Osteoblast (primary cell): Measurements from ENCODE around the gene GNAT3. TPM values are rescaled to one million over a fixed set of nuclear protein-coding genes. Genes with fewer than 3 reads are reported as not detected.

Source experiments
- DNase-seq: peaks from one replicate; pipeline ENCODE4 v3.0.0; 2011; ENCODE audit warnings: low spot score, mixed read lengths; ENCODE audit not compliant: insufficient read length; ENCODE audit errors: missing footprints
- H2AFZ ChIP-seq: 2 replicates; pipeline ENCODE4 v1.6.0; 2011; ENCODE audit warnings: mild to moderate bottlenecking, low read length
- H3K27ac ChIP-seq: 2 replicates; pipeline ENCODE4 v1.5.1; 2011; ENCODE audit warnings: mild to moderate bottlenecking, low read depth, low read length, moderate library complexity
- H3K27me3 ChIP-seq: 2 replicates; pipeline ENCODE4 v1.6.0; 2012; ENCODE audit warnings: mild to moderate bottlenecking, control low read depth, inconsistent platforms, low read length, moderate library complexity; ENCODE audit not compliant: insufficient read depth
- H3K36me3 ChIP-seq: 2 replicates; pipeline ENCODE4 v1.5.1; 2011; ENCODE audit warnings: mild to moderate bottlenecking, low read length, control low read depth, moderate library complexity; ENCODE audit not compliant: insufficient read depth
- H3K4me1 ChIP-seq: 2 replicates; pipeline ENCODE4 v1.5.1; 2011; ENCODE audit warnings: mild to moderate bottlenecking, low read length, control low read depth, moderate library complexity; ENCODE audit not compliant: insufficient read depth
- H3K4me2 ChIP-seq: 2 replicates; pipeline ENCODE4 v1.6.0; 2011; ENCODE audit warnings: mild to moderate bottlenecking, low read length; ENCODE audit not compliant: insufficient read depth
- H3K4me3 ChIP-seq: fragments of 200-600 bp; sonication (generic); 3 replicates; pipeline ENCODE4 v1.5.1; 2012; ENCODE audit warnings: mild to moderate bottlenecking, low read length, inconsistent platforms; ENCODE audit not compliant: insufficient read depth
- H3K79me2 ChIP-seq: 2 replicates; pipeline ENCODE4 v1.6.0; 2012; ENCODE audit warnings: mild to moderate bottlenecking, low read length, control low read depth, inconsistent platforms; ENCODE audit not compliant: insufficient read depth
- H3K9me3 ChIP-seq: 2 replicates; pipeline ENCODE4 v1.5.1; 2011; ENCODE audit warnings: low read depth, low read length, control low read depth
- H4K20me1 ChIP-seq: 2 replicates; pipeline ENCODE4 v1.6.0; 2012; ENCODE audit warnings: mild to moderate bottlenecking, low read length, control low read depth; ENCODE audit not compliant: insufficient read depth
- total RNA-seq: library from RNA; depleted of rRNA; stranded (reverse); fragments of >200 nt; gene quantifications from 2 replicates; pipeline ENCODE4 v1.2.3, GENCODE V29; 2012
- TF ChIP-seq, protein P1 (sequence below): IDR thresholded peaks from 2 replicates; pipeline ENCODE4 v1.5.1; 2011; ENCODE audit warnings: mild to moderate bottlenecking, low read depth, low read length, moderate library complexity; ENCODE audit errors: extremely low read depth

GNAT3 gene
- total RNA-seq, 1 donor = not detected

DNA sequence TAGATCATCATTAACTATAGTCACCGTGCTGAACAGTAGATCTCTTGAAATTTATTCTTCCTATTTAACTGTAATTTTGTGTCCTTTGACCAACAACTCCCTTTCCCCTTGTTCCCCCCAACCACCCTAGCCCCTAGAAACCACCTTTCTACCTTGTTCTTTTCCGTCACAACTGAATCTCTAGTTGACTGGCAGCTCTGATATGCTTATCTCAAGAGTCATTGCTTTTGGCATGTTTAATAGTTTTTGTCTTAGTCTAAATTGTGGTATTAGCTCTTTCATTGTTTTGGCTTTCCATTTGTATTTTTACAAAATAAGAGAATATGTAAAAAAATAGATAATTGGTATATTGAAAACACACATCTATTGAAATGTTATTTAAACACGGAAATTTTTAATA lies 1.8 kb downstream of the GNAT3 start:
- TF ChIP-seq, protein P1, sequence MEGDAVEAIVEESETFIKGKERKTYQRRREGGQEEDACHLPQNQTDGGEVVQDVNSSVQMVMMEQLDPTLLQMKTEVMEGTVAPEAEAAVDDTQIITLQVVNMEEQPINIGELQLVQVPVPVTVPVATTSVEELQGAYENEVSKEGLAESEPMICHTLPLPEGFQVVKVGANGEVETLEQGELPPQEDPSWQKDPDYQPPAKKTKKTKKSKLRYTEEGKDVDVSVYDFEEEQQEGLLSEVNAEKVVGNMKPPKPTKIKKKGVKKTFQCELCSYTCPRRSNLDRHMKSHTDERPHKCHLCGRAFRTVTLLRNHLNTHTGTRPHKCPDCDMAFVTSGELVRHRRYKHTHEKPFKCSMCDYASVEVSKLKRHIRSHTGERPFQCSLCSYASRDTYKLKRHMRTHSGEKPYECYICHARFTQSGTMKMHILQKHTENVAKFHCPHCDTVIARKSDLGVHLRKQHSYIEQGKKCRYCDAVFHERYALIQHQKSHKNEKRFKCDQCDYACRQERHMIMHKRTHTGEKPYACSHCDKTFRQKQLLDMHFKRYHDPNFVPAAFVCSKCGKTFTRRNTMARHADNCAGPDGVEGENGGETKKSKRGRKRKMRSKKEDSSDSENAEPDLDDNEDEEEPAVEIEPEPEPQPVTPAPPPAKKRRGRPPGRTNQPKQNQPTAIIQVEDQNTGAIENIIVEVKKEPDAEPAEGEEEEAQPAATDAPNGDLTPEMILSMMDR = no peak
- no peaks in the 10 kb centered on the region for H3K79me2 ChIP-seq
- no peaks in the 10 kb centered on the region for H3K36me3 ChIP-seq
- no peaks in the 10 kb centered on the region for H4K20me1 ChIP-seq
- H3K27me3 ChIP-seq = no peaks in the 10 kb centered on the region
- no peak overlapping the region for H3K27ac ChIP-seq
- H3K4me2 ChIP-seq = no peak overlapping the region
- no peak overlapping the region for H3K4me3 ChIP-seq
- H2AFZ ChIP-seq = no peak overlapping the region
- H3K4me1 ChIP-seq = no peaks in the 10 kb centered on the region
- DNase-seq = no peak
- no peaks in the 10 kb centered on the region for H3K9me3 ChIP-seq

DNA sequence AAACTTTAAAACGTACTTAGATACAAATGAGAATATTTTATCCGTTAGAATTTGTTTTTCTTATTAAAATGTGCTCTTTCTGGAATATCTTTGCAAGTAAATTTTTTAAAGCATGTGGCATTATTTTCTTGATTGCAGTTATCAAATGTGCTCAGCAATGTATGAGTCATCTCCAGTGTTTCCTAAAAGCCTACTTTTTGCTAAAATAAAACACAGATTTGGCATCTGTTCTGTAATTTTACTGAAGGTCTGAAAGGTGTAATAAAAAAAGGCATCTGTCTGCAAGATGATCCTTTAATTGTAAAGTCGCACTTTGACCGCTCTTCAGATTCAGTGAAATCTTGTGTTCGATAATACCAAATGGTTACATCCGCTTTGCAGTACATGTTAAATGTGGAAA lies 3.4 kb downstream of the GNAT3 start:
- no peak overlapping the region for H3K27ac ChIP-seq
- no peak overlapping the region for H2AFZ ChIP-seq
- no peaks in the 10 kb centered on the region for H4K20me1 ChIP-seq
- H3K4me3 ChIP-seq = no peak overlapping the region
- H3K4me1 ChIP-seq = no peaks in the 10 kb centered on the region
- TF ChIP-seq, protein P1 = no peak
- H3K9me3 ChIP-seq = no peaks in the 10 kb centered on the region
- H3K27me3 ChIP-seq = no peaks in the 10 kb centered on the region
- DNase-seq = no peak
- no peak overlapping the region for H3K4me2 ChIP-seq
- H3K79me2 ChIP-seq = no peaks in the 10 kb centered on the region
- H3K36me3 ChIP-seq = no peaks in the 10 kb centered on the region

DNA sequence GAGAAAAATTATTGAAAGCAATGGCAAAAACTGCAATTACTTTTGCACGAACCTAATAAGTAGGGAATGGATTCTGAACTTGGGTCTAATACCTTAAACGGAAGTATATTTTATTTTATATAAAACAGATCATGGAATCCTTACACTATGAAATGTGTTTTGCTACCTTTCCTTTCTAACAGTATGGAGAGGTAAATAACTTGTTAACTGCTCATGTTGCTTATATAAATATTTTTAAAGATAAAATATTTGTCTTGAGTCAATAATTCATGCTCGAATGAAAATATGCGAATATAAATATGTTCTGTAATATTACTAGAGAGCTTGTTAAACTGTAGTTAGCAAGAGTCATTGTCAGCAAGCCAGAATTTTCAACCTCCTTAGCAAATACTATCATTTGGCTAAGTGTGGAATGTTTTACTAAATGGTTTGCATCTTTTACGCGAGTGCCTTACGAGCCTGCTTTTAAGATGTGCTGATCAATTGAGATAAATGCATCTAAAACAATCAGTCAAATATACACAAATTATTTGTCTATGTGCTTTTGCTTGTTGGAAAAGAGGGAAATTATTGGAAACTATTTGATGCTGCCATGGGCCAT lies 5.9 kb downstream of the GNAT3 start:
- Histone ChIP-seq H3K36me3 (no peaks in the 10 kb centered on the region), H3K27ac (no peak overlapping the region), H3K4me2 (no peak overlapping the region), H3K79me2 (no peaks in the 10 kb centered on the region), H4K20me1 (no peaks in the 10 kb centered on the region), H3K27me3 (no peaks in the 10 kb centered on the region), H3K4me1 (no peaks in the 10 kb centered on the region), H3K4me3 (no peak overlapping the region), H2AFZ (no peak overlapping the region), H3K9me3 (no peaks in the 10 kb centered on the region)
- TF ChIP-seq, protein P1 = no peak
- no peak for DNase-seq

DNA sequence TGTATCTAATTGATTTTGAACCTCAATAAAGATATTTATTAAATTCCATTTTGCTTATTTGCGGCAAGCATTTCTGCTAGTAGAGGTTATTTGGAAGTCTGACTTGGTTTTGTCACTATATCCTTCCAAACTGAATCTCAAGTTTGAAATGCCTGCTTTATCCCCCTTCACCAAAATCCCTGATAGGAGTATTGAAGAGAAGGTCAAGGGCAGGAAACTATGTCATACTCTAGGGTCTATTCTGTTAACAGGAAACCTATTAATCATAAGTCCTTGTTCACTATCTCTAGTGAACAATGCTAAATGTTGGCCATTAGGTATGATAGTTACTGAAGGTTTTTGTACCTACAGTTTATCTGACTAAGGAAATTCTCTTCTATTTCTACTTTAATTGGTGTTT lies 11.5 kb downstream of the GNAT3 start:
- Histone ChIP-seq H3K27ac (peak overlapping the region; percentile 92), H3K36me3 (no peaks in the 10 kb centered on the region), H3K9me3 (no peaks in the 10 kb centered on the region), H3K4me2 (no peak overlapping the region), H3K27me3 (no peaks in the 10 kb centered on the region), H4K20me1 (no peaks in the 10 kb centered on the region), H3K79me2 (no peaks in the 10 kb centered on the region), H3K4me1 (peaks cover 34% of the 10 kb centered on the region), H2AFZ (no peak overlapping the region), H3K4me3 (no peak overlapping the region)
- TF ChIP-seq, protein P1 = no peak
- DNase-seq = no peak
